HepG2 (cell line): ENCODE data around the gene RNU1-1. TPM values are rescaled to one million over a fixed set of nuclear protein-coding genes. Genes with fewer than 3 reads are reported as not detected.

Experiments used
- ATAC-seq: fragments of 200-7000 bp; cut with Tn5 transposase; 3 replicates; pipeline ENCODE4 v1.9.1; 2020; ENCODE audit warnings: mild to moderate bottlenecking, moderate library complexity
- BruUV-seq: library from RNA; stranded (reverse); fragments of 400-500 nt; replicated peaks from 2 replicates; lab custom pipeline; 2021; lab: Mats Ljungman, UMichigan
- CTCF ChIA-PET: fragments of 300-600 bp; formaldehyde crosslinking; extraction: SDS; loops from one replicate; lab custom pipeline; 2021; ENCODE audit warnings: low total read pairs, inconsistent platforms, low intra/inter-chr PET ratio; lab: Yijun Ruan, JAX
- POLR2A ChIA-PET: fragments of 350-600 bp; sonication (Branson Sonifier 250); formaldehyde crosslinking; loops from one replicate; lab custom pipeline; 2020; ENCODE audit warnings: antibody characterized with exemption, inconsistent platforms; lab: Yijun Ruan, JAX
- DNase-seq: peaks from one replicate; pipeline ENCODE4 v3.0.0-alpha.2; 2015; ENCODE audit warnings: low spot score
- FAIRE-seq: peaks from 3 replicates; lab custom pipeline; 2011; peaks lifted over from hg19 to GRCh38; lab: Jason Lieb, UNC
- H2AFZ ChIP-seq: one replicate; pipeline ENCODE4 v1.6.1; 2011; ENCODE audit warnings: low read length, inconsistent platforms
- H3K27ac ChIP-seq: fragments of 300-600 bp; 3 replicates; pipeline ENCODE4 v1.8.0; 2011; ENCODE audit warnings: mixed run types, mild to moderate bottlenecking, mixed read lengths, low read length, inconsistent platforms; ENCODE audit not compliant: insufficient read depth; ENCODE audit errors: extremely low read length
- H3K27me3 ChIP-seq, 2 experiments: fragments of 200-600 bp in 1 of 2; 2 replicates in 1 of 2; 3 replicates in 1 of 2; pipeline versions ENCODE4 v1.6.0 to v1.8.0; 2011; ENCODE audit warnings: low read length in 2 of 2, mild to moderate bottlenecking in 2 of 2, moderate library complexity in 2 of 2, inconsistent platforms in 1 of 2; ENCODE audit not compliant: insufficient read depth in 2 of 2, control insufficient read depth in 1 of 2
- H3K36me3 ChIP-seq, 2 experiments: fragments of 200-600 bp in 1 of 2; replicated peaks in 1 of 2; 2 replicates in 1 of 2; 3 replicates in 1 of 2; pipeline versions ENCODE4 v1.5.1 to v1.8.0; 2011; ENCODE audit warnings: low read length in 2 of 2, inconsistent platforms in 1 of 2; ENCODE audit not compliant: insufficient read depth in 2 of 2, control insufficient read depth in 1 of 2
- H3K4me1 ChIP-seq: 2 replicates; pipeline ENCODE4 v1.5.1; 2012; ENCODE audit warnings: low read length, inconsistent platforms; ENCODE audit not compliant: insufficient read depth
- H3K4me2 ChIP-seq: 2 replicates; pipeline ENCODE4 v1.6.0; 2011; ENCODE audit warnings: low read depth, low read length, inconsistent platforms
- H3K4me3 ChIP-seq, 3 experiments: fragments of 200-600 bp in 1 of 3; sonication (generic), shearing (Covaris generic) in 1 of 3; replicated peaks in 1 of 3; 2 replicates each; pipeline ENCODE4 v1.5.1; 2011 to 2016; ENCODE audit warnings: low read length in 3 of 3, inconsistent platforms in 2 of 3, low read depth in 2 of 3, mild to moderate bottlenecking in 2 of 3, control low read depth in 1 of 3, mixed read lengths in 1 of 3; ENCODE audit not compliant: insufficient read depth in 1 of 3
- H3K79me2 ChIP-seq: one replicate; pipeline ENCODE4 v1.6.1; 2011; ENCODE audit warnings: low read length, inconsistent platforms; ENCODE audit not compliant: insufficient read depth
- H3K9ac ChIP-seq: 2 replicates; pipeline ENCODE4 v1.6.0; 2011; ENCODE audit warnings: mild to moderate bottlenecking, low read depth, low read length, inconsistent platforms; ENCODE audit not compliant: insufficient read depth
- H3K9me3 ChIP-seq: 2 replicates; pipeline ENCODE4 v1.5.1; 2012; ENCODE audit warnings: mild to moderate bottlenecking, low read length
- H4K20me1 ChIP-seq: 2 replicates; pipeline ENCODE4 v1.6.0; 2011; ENCODE audit warnings: inconsistent platforms, mild to moderate bottlenecking, low read length, moderate library complexity; ENCODE audit not compliant: insufficient read depth
- AKNA ChIP-seq: sonication (generic); formaldehyde crosslinking; IDR thresholded peaks from 2 replicates; pipeline ENCODE4 v1.4.0; 2020; ENCODE audit warnings: missing genetic modification reagents, borderline replicate concordance
- ATF5 ChIP-seq: sonication (generic); formaldehyde crosslinking; IDR thresholded peaks from 2 replicates; pipeline ENCODE4 v1.4.0; 2020; ENCODE audit warnings: mild to moderate bottlenecking, low read depth, missing genetic modification reagents
- DPF2 ChIP-seq: sonication (generic); formaldehyde crosslinking; IDR thresholded peaks from 2 replicates; pipeline ENCODE4 v1.4.0; 2020; ENCODE audit warnings: mild to moderate bottlenecking, low read depth, missing genetic modification reagents, borderline replicate concordance
- GRHL1 ChIP-seq: sonication (generic); formaldehyde crosslinking; conservative IDR thresholded peaks from 2 replicates; pipeline ENCODE4 v1.8.0; 2022; ENCODE audit warnings: missing genetic modification reagents
- HINFP ChIP-seq: sonication (generic); formaldehyde crosslinking; IDR thresholded peaks from 2 replicates; pipeline ENCODE4 v1.4.0; 2020; ENCODE audit warnings: low read depth, mild to moderate bottlenecking, missing genetic modification reagents
- HIVEP1 ChIP-seq: sonication (generic); formaldehyde crosslinking; IDR thresholded peaks from 2 replicates; pipeline ENCODE4 v1.4.0; 2020; ENCODE audit warnings: mild to moderate bottlenecking, missing genetic modification reagents
- KAT8 ChIP-seq: IDR thresholded peaks from 2 replicates; pipeline ENCODE4 v1.6.1; 2016; ENCODE audit warnings: missing genetic modification reagents, missing compliant biosample characterization
- KMT2B ChIP-seq: IDR thresholded peaks from 2 replicates; pipeline ENCODE4 v1.6.1; 2016; ENCODE audit warnings: missing genetic modification reagents, missing compliant biosample characterization
- MYC ChIP-seq: sonication (generic); formaldehyde crosslinking; IDR thresholded peaks from 2 replicates; pipeline ENCODE4 v1.9.0; 2021; ENCODE audit warnings: missing genetic modification reagents, borderline replicate concordance
- THAP8 ChIP-seq: sonication (generic); formaldehyde crosslinking; IDR thresholded peaks from 2 replicates; pipeline ENCODE4 v1.5.1; 2020; ENCODE audit warnings: missing genetic modification reagents, mild to moderate bottlenecking, borderline replicate concordance
- ZEB1 ChIP-seq: IDR thresholded peaks from 2 replicates; pipeline ENCODE4 v1.6.1; 2012; ENCODE audit warnings: mild to moderate bottlenecking, low read depth, inconsistent platforms; ENCODE audit not compliant: insufficient replicate concordance
- WGBS: methylation state at CpG from one replicate; pipeline ENCODE4 v1.1.6; 2017; ENCODE audit warnings: low lambda C conversion rate; 5-methylcytosine and 5-hydroxymethylcytosine counted together
- in situ Hi-C: cut with HindIII; loops from 2 replicates; pipeline ENCODE4 v1.10.0; 2017; ENCODE audit warnings: low pct_unique_long_range_greater_than_20kb; ENCODE audit not compliant: extremely low pct_ligation_motif_present
- intact Hi-C: fragments of 100-400 bp; cut with micrococcal nuclease; formaldehyde crosslinking; loops from one replicate; pipeline ENCODE4 v1.10.0; 2022; ENCODE audit not compliant: unreplicated experiment
- polyA plus RNA-seq, 8 experiments: library from polyadenylated mRNA; depleted of rRNA in 3 of 8; stranded (reverse) in 7 of 8; unstranded in 1 of 8; fragments of >200 nt; fragmentation: Illumina TruSeq in 4 of 8; extraction: Trizol in 4 of 8; gene quantifications; 2 replicates each; pipeline versions ENCODE4 v1.2.1 to v1.2.3, GENCODE V29; 2011 to 2016; ENCODE audit warnings: low read depth in 4 of 8, missing spikeins in 1 of 8, mixed read lengths in 1 of 8; ENCODE audit not compliant: insufficient read depth in 1 of 8
- total RNA-seq, 5 experiments: library from RNA; depleted of rRNA; stranded (reverse); fragments of >200 nt; fragmentation: Illumina TruSeq; extraction: Trizol; gene quantifications; 2 replicates each; pipeline ENCODE4 v1.2.3, GENCODE V29; 2016; ENCODE audit warnings: low read depth in 1 of 5

Gene RNU1-1
- total and polyA plus RNA-seq, 2 of the 13 experiments (the other 11 are each of a cell fraction or from before 2014, with no cell fraction given), result under 0.01 to 11,018 TPM

GRCh38 chr1:16484931-16485330 is 29.2 kb downstream of the RNU1-1 start (continued):
- TF ChIP-seq AKNA (CRISPR knock-in tag) (no peak), ATF5 (CRISPR knock-in tag) (no peak), THAP8 (CRISPR knock-in tag) (no peak)

- no peak overlapping the region for H3K4me2 ChIP-seq
- no peak; the same call in 2 of the 3 replicates for ATAC-seq
- H3K4me1 ChIP-seq, result no peaks in the 10 kb centered on the region
- H3K9ac ChIP-seq, result no peak overlapping the region
- no peak for TF ChIP-seq MYC (CRISPR knock-in tag)
- no peak for TF ChIP-seq ZEB1
- no peak for TF ChIP-seq GRHL1 (CRISPR knock-in tag)
- no peak for TF ChIP-seq KMT2B (CRISPR knock-in tag)
- TF ChIP-seq HINFP, result no peak
- TF ChIP-seq KAT8 (CRISPR knock-in tag), result no peak
- no peak for TF ChIP-seq HIVEP1
- TF ChIP-seq DPF2, result no peak
- WGBS, result 93% methylated on average over 5 of the region's 8 CpGs
- ChIA-PET POLR2A (interaction anchor here (1.0 kb wide), 1 partner anchor 44 kb away, joined by 3 read pairs; the partner anchor contains the start of gene NECAP2), CTCF (no interaction called here)
- H3K27me3 ChIP-seq, result no peaks in the 10 kb centered on the region
- no peak for FAIRE-seq
- no TSS peak for BruUV-seq
- no peaks in the 10 kb centered on the region for H3K9me3 ChIP-seq
- H3K4me3 ChIP-seq, result no peak overlapping the region
- DNase-seq, result no peak
- H4K20me1 ChIP-seq, result no peaks in the 10 kb centered on the region
- H3K36me3 ChIP-seq, result peaks cover 3 to 9% of the 10 kb centered on the region in 2 experiments; a peak in 1 of 5 replicates
- no peaks in the 10 kb centered on the region for H3K79me2 ChIP-seq
- in situ Hi-C loops (no loop called here), intact Hi-C loops (no loop called here)
- no peak overlapping the region for H2AFZ ChIP-seq
- no peak overlapping the region for H3K27ac ChIP-seq
Observed at GRCh38 chr1:16484501-16484835, 29.6 kb downstream of the RNU1-1 start.
